ENCODE measurements around the gene SCN2A.
"Not testable (repeated sequence)": the region's sequence is repeated elsewhere in the genome, so short reads cannot be mapped to it uniquely, and the experiment has no call there.

SCN2A gene

GRCh38 chr2:165253178-165253577 is 14.0 kb downstream of the SCN2A start:
- DNase-seq, result no peak

DNA sequence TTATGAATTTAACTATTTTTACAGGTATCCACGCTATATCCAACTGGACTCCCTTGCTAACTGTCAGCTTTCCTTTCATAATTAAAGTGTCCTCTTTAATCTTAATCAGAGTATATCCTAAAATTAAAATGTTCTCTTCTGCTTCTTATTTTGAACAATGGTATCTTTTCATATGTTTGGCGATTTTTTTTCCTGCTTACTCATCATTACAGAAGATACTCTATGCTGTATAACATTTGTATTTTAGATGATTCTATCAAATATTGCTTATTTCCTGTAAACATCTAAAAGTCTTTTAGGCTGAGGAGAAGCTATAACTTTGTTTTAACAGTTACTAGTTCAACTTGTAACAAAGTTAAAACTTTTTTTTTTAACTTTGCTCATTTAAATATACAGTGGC is 17.4 kb downstream of the SCN2A start:
- no peak for DNase-seq

DNA sequence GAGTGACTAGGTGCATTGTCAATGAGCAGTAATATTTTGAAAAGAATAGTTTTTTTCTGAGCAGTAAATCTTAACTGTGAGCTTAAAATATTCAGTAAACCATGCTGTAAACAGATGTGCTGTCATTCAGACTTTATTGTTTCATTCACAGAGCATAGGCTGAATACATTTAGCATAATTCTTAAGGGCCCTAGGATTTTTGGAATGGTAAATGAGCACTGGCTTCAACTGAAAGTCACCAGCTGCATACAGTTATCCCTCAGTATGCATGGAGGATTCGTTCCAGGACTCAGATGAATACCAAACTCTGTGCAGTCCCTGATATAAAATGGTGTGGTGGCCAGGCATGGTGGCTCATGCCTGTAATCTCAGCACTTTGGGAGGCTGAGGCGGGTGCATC is 21.1 kb downstream of the SCN2A start:
- not testable (repeated sequence) for DNase-seq

DNA sequence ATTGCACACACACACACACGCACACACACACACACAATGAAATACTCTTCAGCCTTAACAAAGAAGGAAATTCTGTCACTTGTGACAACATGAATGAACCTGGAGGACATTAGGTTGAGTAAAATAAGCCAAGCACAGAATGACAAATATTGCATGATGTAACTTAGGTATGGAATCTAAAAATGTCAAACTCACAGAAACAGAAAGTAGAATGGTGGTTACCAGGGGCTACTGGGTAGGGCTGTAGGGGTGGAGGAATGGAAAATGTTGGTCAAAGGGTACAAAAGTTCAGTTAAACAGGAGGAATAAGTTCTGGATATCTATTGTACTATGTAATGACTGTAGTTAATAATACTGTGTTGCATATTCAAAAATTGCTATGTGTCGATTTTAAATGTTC is 29.5 kb downstream of the SCN2A start:
- DNase-seq, result no peak

- no peak for DNase-seq
Measured at GRCh38 chr2:165273176-165273575, 34.0 kb downstream of the SCN2A start.

DNA sequence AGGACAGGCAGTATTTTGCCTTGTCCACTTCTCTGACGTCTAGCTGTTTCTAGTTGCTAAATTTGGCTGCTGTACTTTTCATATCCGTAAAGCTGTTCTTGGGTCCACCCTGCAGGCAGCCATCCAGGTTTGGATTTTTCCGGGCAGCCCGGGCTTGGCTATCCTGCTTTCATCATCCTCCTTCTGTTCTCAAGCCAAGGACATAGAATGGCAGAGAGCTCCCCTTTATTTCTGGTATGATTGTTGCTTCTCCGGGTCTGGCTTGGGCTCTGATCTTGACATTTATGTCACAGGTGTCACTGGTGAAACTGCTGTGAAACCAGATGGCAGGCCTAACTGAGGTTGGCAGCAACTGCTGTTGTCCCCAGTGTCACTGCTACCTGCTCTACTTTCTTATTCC is 35.5 kb downstream of the SCN2A start:
- no peak for DNase-seq

- DNase-seq, result no peak
Measured at GRCh38 chr2:165275932-165276331, 36.7 kb downstream of the SCN2A start.

GRCh38 chr2:165277295-165277694 is 38.1 kb downstream of the SCN2A start:
- no peak for DNase-seq

DNA sequence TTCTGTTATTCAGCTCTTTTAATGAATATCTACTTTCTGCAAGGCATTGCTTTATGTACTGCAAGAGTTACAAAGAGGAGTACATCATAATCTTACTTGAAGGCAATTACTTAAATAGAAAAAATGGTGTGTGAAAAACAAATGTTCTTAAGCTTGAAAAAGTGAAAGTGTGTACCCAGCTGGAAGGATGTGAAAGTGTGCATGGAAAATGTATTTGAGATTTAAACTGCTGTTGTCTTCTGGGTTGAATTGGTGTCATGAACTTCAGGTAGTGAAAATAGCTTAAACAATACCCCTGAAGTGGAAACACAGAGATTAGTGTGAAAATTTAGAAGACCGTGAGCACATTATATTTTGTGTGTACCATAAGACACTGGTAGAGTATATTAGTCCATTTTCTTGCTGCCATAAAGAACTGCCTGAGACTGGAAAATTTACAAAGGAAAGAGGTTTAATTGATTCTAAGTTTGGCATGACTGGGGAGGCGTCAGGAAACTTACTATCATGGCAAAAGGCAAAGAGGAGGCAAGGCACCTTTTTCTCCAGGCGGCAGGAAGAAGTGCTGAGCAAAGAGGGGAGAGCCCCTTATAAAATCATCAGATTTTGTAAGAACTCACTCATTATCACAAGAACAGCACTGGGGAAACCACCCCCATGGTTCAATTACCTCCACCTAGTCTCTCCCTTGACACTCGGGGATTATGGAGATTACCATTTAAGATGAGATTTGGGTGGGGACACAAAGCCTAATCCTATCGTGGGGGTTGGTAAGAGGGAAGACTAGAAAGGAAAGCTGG is 38.8 kb downstream of the SCN2A start:
- DNase-seq, result no peak

- no peak for DNase-seq
Measured at GRCh38 chr2:165280356-165280755, 41.1 kb downstream of the SCN2A start.

GRCh38 chr2:165281387-165281786 is 42.2 kb downstream of the SCN2A start:
- no peak for DNase-seq

- DNase-seq, result no peak
Measured at GRCh38 chr2:165283342-165283741, 44.1 kb downstream of the SCN2A start.

- no peak for DNase-seq
Measured at GRCh38 chr2:165287094-165287778, 48.0 kb downstream of the SCN2A start.

GRCh38 chr2:165289069-165289468 is 49.9 kb downstream of the SCN2A start:
- no peak for DNase-seq

GRCh38 chr2:165293440-165294420 is 54.5 kb downstream of the SCN2A start:
- DNase-seq, result peak; percentile 94

DNA sequence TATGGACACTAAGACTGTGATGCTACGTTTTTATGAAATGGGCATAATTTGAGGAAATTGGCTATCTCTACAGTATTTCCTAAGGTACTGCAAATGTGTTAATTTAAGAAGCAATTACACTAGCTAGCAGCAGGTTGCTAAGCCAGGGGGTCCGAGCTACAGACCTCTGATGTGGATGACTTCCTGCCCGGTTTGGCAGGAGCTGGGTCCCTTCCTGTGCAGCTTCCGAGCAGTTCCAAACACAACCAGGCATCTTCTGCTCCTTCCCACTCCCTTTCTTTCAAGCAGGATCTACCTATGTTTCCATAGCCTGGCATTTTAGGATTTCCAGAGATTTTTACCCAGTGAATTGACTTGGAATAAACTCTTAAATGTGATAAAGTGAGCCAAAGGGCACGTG is 55.7 kb downstream of the SCN2A start:
- DNase-seq, result no peak

- no peak for DNase-seq
Measured at GRCh38 chr2:165295643-165296042, 56.4 kb downstream of the SCN2A start.

DNA sequence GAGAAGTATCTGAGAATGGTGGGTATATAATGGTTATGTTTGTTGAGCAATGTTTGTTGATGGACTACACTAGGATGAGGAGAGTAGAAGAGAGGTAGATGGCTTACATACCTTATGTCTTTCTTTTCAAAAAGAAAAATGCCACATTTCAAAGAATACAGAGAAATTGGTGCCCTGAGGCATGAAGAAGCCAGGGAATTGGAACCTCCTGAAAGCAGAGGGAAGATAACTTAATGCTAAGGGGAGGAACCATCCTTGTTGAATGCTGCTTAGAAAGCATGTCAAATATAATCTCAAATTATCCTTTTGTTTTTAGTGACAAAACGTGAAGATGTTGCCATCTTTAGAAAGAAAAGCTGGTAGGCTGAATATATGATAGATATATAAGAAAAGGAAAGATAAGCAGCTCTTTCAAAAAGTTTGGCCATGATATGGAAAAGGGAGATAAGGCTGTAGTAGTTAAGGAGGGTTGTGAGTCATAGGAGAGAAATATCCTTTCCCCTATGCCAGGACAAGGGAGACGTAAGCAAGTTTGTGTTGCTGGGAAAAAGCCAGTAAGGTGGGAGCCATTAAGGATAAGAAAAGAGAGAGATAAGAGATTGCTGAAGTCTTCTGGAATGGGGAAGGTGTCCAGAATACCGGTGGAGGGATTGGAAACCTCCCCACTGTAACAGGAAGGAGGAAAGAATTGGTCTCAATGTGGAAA is 66.3 kb downstream of the SCN2A start:
- no peak for DNase-seq

GRCh38 chr2:165307317-165307716 is 68.1 kb downstream of the SCN2A start:
- no peak for DNase-seq

GRCh38 chr2:165311949-165312348 is 72.7 kb downstream of the SCN2A start:
- no peak for DNase-seq

GRCh38 chr2:165312999-165313398 is 73.8 kb downstream of the SCN2A start:
- no peak for DNase-seq

- DNase-seq, result no peak
Measured at GRCh38 chr2:165313509-165313908, 74.3 kb downstream of the SCN2A start.

DNA sequence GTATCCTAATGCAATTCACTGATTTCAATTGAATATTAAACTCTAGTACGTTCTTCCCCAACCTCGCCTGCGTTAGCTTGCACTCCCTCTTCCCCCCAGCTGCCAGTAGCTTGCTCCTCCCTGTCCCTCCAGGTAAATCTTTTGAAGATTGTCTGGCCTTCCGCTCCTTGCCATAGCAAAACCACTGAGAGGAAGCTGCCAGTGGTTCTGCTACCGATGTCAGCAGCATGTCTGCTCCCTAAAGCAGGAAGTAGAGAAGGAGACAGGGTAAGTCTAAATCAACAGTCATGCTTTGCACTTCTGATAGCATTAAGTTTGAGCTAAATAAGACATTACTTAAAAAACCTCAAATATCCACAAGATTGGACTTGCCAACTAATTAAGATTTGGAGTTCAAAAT is 89.1 kb downstream of the SCN2A start:
- DNase-seq, result no peak

Measured in NCI-H2029 (cell line).